ENCODE data around the gene PCDHGC4. TPM values are rescaled to one million over a fixed set of nuclear protein-coding genes. Genes with fewer than 3 reads are reported as not detected.

The PCDHGC4 gene
- total and polyA plus RNA-seq, 9 donors, result 0.22 to 4.5 (median 2.3) TPM

DNA sequence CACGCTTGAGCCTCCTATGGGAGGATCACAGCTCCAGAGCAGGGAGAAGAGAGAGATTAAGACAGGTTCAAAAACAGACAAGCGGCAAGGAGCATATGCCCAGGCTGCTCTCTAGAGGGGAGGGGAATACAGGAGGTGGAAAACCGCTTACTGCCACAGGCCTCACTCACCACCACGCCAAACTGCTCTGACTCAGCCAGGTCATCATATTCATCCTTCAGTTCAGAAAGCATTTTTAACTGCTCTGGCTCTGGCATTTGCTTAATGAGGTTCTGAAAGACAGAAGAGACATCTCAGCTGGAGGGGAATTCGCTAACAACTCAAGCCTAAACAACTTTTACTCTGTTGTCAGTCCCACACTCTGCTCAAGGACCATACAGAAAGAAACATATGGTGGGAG lies 44.2 kb downstream of the PCDHGC4 start:
- Histone ChIP-seq H3K36me3 (no peaks in the 10 kb centered on the region), H3K27ac (peak overlapping the region; percentile 65), H3K4me1 (ENCODE audit: insufficient read depth) (peaks cover 2% of the 10 kb centered on the region), H3K4me3 (no peak overlapping the region), H3K9me3 (no peaks in the 10 kb centered on the region), H3K27me3 (no peaks in the 10 kb centered on the region)
- no peak for TF ChIP-seq EP300 (IDR thresholded peaks at IDR 0.05)
- TF ChIP-seq POLR2A (IDR thresholded peaks at IDR 0.05), result no peak
- intact Hi-C loops (cut with DNase I), result loop anchor here in 3 of 4 donors (5.0 to 10.0 kb wide), 3 partner anchors 33 to 114 kb away; partner anchors contain the start of genes PCDHGA10 (in 1 of the 3), PCDHGB7 (in 1 of the 3) and PCDHGC3 (in 1 of the 3)
- peak in 1 of 5 donors; percentile 60 for DNase-seq
- 17 to 27% (median 23%) methylated on average over 5 of the region's 5 CpGs for WGBS, 3 donors

DNA sequence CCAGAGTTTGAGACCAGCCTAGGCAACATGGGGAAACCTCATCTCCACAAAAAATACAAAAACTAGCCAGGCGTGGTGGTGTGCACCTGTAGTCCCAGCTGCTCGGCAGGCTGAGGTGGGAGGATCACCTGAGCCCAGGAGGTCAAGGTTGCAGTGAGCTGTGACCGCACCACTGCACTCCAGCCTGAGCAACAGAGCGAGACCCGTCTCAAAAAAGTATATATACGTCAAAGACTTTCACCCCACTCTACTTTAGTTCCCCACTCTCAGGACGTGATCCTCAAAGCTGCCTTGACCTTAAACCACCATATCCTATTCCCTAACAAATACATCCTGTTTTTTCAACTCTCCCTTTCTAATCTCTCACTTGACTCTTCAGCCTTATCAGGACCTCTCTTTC lies 45.0 kb downstream of the PCDHGC4 start:
- Histone ChIP-seq H3K27me3 (no peaks in the 10 kb centered on the region), H3K4me3 (no peak overlapping the region), H3K9me3 (no peaks in the 10 kb centered on the region), H3K36me3 (no peaks in the 10 kb centered on the region), H3K4me1 (ENCODE audit: insufficient read depth) (peaks cover 2% of the 10 kb centered on the region), H3K27ac (peak overlapping the region in 1 of 2 donors; percentile 65)
- WGBS, 3 donors, result 77 to 87% (median 81%) methylated on average over 7 of the region's 7 CpGs
- TF ChIP-seq POLR2A (IDR thresholded peaks at IDR 0.05) (no peak), EP300 (IDR thresholded peaks at IDR 0.05) (no peak)
- TF ChIP-seq, protein P1, sequence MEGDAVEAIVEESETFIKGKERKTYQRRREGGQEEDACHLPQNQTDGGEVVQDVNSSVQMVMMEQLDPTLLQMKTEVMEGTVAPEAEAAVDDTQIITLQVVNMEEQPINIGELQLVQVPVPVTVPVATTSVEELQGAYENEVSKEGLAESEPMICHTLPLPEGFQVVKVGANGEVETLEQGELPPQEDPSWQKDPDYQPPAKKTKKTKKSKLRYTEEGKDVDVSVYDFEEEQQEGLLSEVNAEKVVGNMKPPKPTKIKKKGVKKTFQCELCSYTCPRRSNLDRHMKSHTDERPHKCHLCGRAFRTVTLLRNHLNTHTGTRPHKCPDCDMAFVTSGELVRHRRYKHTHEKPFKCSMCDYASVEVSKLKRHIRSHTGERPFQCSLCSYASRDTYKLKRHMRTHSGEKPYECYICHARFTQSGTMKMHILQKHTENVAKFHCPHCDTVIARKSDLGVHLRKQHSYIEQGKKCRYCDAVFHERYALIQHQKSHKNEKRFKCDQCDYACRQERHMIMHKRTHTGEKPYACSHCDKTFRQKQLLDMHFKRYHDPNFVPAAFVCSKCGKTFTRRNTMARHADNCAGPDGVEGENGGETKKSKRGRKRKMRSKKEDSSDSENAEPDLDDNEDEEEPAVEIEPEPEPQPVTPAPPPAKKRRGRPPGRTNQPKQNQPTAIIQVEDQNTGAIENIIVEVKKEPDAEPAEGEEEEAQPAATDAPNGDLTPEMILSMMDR (IDR thresholded peaks at IDR 0.05), result no peak
- DNase-seq, result no peak
- intact Hi-C loops (cut with DNase I), result loop anchor here in 3 of 4 donors (5.0 to 10.0 kb wide), 3 partner anchors 32 to 115 kb away; partner anchors contain the start of genes PCDHGA10 (in 1 of the 3), PCDHGB7 (in 1 of the 3) and PCDHGC3 (in 1 of the 3)

DNA sequence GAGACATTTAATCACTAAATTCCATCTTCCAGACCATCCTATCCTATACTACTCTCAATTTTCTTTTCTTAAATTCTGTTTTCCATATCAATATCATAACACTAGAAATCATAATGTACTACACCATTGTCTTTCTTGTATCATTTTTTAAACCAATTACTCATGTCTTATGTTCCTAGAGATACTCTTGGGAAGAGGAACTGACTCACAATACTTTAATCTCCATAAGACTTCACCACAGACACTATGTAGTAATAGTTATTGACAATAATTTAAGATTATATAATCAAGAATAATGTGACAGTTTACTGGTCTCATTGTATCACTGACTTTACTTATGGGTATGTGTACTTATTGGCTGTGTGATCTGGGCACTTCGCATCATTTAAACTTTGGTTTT lies 47.9 kb downstream of the PCDHGC4 start:
- TF ChIP-seq EP300 (IDR thresholded peaks at IDR 0.05), result no peak
- TF ChIP-seq POLR2A (IDR thresholded peaks at IDR 0.05), result no peak
- TF ChIP-seq, protein P1 (IDR thresholded peaks at IDR 0.05), result no peak
- no peaks in the 10 kb centered on the region for H3K27me3 ChIP-seq
- no peak overlapping the region for H3K27ac ChIP-seq
- no peaks in the 10 kb centered on the region for H3K9me3 ChIP-seq
- intact Hi-C loops (cut with DNase I), result no loop called here
- no peak overlapping the region for H3K4me3 ChIP-seq
- 95 to 98% (median 96%) methylated on average over 1 of the region's 1 CpG for WGBS, 3 donors
- H3K36me3 ChIP-seq, result no peaks in the 10 kb centered on the region
- H3K4me1 ChIP-seq (ENCODE audit: insufficient read depth), result peaks cover 2% of the 10 kb centered on the region
- DNase-seq, result no peak

DNA sequence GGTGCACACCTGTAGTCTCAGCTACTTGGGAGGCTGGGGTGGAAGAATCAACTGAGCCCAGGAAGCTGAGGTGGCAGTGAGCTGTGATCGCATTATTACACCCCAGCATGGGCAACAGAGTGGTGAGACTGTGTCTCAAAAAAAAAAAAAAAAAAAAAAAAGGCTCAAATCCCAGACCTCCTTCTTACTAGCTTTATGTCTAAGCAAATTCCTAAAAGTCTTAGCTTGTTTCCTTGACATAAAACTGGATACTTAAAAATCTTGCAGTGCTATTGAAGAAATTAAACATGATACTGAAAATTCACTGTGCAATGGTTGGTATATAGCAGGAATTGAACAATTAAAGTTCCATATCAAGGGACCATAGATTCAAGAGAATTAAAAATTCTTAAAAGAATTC lies 49.1 kb downstream of the PCDHGC4 start:
- DNase-seq, result no peak
- Histone ChIP-seq H3K4me1 (ENCODE audit: insufficient read depth) (peaks cover 2% of the 10 kb centered on the region), H3K27ac (no peak overlapping the region), H3K27me3 (no peaks in the 10 kb centered on the region), H3K9me3 (no peaks in the 10 kb centered on the region), H3K36me3 (no peaks in the 10 kb centered on the region), H3K4me3 (no peak overlapping the region)
- TF ChIP-seq EP300 (IDR thresholded peaks at IDR 0.05) (no peak), POLR2A (IDR thresholded peaks at IDR 0.05) (no peak)
- TF ChIP-seq, protein P1 (IDR thresholded peaks at IDR 0.05), result no peak
- WGBS, 3 donors, result 95 to 100% (median 96%) methylated on average over 1 of the region's 1 CpG
- intact Hi-C loops (cut with DNase I), result no loop called here

DNA sequence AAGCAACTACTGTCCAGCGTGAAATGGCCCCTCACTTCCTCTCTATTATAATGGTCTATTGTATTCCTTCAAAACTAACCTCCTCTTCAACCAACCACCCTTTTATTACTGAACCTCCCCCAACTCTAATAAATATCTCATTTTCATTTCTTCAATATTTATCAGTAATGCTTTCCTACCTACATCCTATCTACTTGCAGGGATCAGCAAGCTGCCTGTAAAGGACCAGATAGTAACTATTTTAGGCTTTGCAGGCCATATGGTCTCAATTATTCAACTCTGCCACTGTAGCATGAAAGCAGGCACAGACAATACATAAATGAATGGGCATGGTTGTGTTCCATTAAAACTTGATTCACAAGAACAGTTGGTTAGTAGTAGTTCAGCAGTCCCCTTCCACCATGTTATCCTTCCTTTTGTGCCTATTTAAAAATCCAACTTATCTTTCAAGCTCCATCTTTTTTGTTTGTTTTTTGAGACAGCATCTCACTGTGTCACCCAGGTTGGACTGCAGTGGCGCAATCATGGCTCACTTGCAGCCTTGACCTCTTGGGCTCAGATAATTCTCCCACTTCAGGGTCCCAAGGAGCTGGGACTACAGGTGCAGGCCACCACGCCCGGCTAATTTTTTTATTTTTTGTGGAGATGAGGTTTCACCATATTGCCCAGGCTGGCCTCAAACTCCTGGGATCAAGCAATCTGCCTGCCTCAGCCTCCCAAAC lies 49.8 kb downstream of the PCDHGC4 start:
- TF ChIP-seq EP300 (IDR thresholded peaks at IDR 0.05), result no peak
- TF ChIP-seq, protein P1 (IDR thresholded peaks at IDR 0.05), result no peak
- TF ChIP-seq POLR2A (IDR thresholded peaks at IDR 0.05), result no peak
- Histone ChIP-seq H3K4me1 (ENCODE audit: insufficient read depth) (peaks cover 2% of the 10 kb centered on the region), H3K9me3 (no peaks in the 10 kb centered on the region), H3K27me3 (no peaks in the 10 kb centered on the region), H3K4me3 (no peak overlapping the region), H3K36me3 (no peaks in the 10 kb centered on the region), H3K27ac (no peak overlapping the region)
- intact Hi-C loops (cut with DNase I), result no loop called here
- DNase-seq, result no peak
- WGBS, 3 donors, result 95 to 98% (median 97%) methylated on average over 4 of the region's 4 CpGs
